ENCODE measurements around the gene SPAG16. TPM values are rescaled to one million over a fixed set of nuclear protein-coding genes. Genes with fewer than 3 reads are reported as not detected.
"Not testable (repeated sequence)": the region's sequence is repeated elsewhere in the genome, so short reads cannot be mapped to it uniquely, and the experiment has no call there.

Gene SPAG16
- total RNA-seq, 1 donor from 2014 or later, result 27.6 TPM

DNA sequence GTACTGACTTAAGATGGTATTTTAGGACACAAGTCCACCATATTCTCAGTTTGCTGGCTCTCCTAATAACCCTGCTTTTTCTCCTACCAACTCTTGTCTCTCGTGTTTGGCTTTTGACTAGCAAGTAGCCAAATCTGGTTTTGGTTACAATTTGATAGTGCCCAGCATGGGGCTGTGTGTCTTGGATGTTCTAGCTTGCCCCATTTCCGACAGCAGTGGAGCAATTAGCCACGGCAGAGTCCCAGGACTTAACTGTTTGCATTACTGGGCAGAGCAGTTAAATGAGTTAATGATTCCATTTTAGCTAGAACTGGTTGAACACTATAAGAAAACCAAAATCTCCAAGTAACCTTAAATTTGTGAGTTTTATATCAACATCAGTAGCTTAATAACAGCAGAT lies 18.6 kb upstream of the SPAG16 start:
- intact Hi-C loops (cut with DNase I), result no loop called here
- ATAC-seq, result no peak
- no peak for DNase-seq (ENCODE audit: low spot score)

GRCh38 chr2:213266421-213266820 lies 17.8 kb upstream of the SPAG16 start:
- ATAC-seq (no peak), DNase-seq (ENCODE audit: low spot score) (no peak)
- intact Hi-C loops (cut with DNase I), result no loop called here

GRCh38 chr2:213271947-213272346 lies 12.3 kb upstream of the SPAG16 start:
- DNase-seq (ENCODE audit: low spot score) (no peak), ATAC-seq (no peak)
- intact Hi-C loops (cut with DNase I), result no loop called here

DNA sequence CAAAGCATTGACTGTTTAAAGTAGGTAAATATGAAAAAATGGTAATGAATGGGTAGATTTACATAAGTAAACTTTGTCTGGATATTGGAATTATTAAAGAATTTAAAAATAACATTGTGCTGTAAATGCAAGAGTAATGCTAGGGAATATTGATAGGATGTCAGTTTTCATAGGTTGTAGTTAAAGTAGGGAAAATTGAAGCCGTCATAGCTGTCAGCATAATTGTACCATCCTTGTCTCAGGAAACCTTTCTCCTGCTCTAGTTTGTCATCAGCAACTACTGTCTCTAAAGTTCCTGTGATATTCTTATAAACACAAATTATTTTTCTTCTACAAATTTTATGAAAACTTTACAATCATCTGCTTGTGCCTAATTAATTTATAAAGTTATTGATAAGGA lies 10.1 kb upstream of the SPAG16 start:
- intact Hi-C loops (cut with DNase I), result no loop called here
- no peak for ATAC-seq
- no peak for DNase-seq (ENCODE audit: low spot score)

- intact Hi-C loops (cut with DNase I), result no loop called here
- no peak for ATAC-seq
- DNase-seq (ENCODE audit: low spot score), result no peak
These were observed 9.0 kb upstream of the SPAG16 start for GRCh38 chr2:213275265-213275664.

- ATAC-seq; intact Hi-C loops (cut with DNase I); DNase-seq (ENCODE audit: low spot score): not testable (repeated sequence)
These were observed 7.1 kb upstream of the SPAG16 start for GRCh38 chr2:213277134-213277533.

DNA sequence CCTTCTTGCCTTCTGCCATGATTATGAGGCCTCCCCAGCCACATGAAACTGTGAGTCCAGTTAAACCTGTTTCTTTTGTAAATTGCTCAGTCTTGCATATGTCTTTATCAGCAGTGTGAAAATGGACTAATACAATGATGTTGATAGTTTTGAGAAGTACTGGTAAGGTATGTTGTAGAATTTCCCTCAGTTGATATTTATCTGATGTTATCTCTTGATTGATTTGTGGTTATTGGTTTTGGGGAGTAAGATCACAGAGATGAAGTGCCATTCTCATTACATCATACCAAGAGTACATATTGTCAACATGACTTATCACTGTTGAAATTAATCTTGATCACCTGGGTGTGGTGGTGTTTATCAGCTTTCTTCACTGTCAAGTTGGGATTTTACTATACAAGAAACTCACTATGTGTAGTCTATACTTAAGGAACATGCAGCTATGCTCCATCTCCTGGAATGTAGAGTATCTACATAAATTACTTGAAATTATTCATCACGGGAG lies 5.1 kb upstream of the SPAG16 start:
- no peak for ATAC-seq
- intact Hi-C loops (cut with DNase I), result no loop called here
- no peak for DNase-seq (ENCODE audit: low spot score)

GRCh38 chr2:213279971-213280370 lies 4.3 kb upstream of the SPAG16 start:
- DNase-seq (ENCODE audit: low spot score) (peak; percentile 71), ATAC-seq (no peak)
- intact Hi-C loops (cut with DNase I), result no loop called here

GRCh38 chr2:213281156-213281555 lies 3.1 kb upstream of the SPAG16 start:
- ATAC-seq (no peak), DNase-seq (ENCODE audit: low spot score) (no peak)
- intact Hi-C loops (cut with DNase I), result no loop called here

- DNase-seq (ENCODE audit: low spot score) (no peak), ATAC-seq (no peak)
- intact Hi-C loops (cut with DNase I), result no loop called here
These were observed 1.1 kb downstream of the SPAG16 start for GRCh38 chr2:213285404-213285803.

DNA sequence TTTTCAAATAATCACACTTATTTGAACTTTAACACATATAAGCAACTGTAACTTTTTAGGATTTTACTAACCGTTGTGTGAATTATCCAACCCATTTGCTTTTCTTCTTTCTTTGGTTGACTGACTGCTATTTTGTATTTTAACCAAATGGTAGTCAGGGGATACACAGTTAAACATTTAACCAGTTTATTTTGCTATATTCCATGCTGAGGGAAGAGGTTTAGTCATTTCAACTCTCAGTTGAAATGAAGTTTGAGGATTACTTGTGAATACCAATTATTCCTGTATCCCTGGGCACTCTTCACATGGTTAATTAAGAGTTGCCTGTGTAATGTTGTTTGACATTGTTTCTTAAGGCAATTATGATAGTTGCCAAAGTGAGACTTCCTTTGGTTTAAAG lies 1.9 kb downstream of the SPAG16 start:
- ATAC-seq, result no peak
- intact Hi-C loops (cut with DNase I), result no loop called here
- no peak for DNase-seq (ENCODE audit: low spot score)

- DNase-seq (ENCODE audit: low spot score) (no peak), ATAC-seq (no peak)
- intact Hi-C loops (cut with DNase I), result no loop called here
These were observed 4.8 kb downstream of the SPAG16 start for GRCh38 chr2:213288913-213289700.

GRCh38 chr2:213290501-213290900 lies 6.2 kb downstream of the SPAG16 start:
- no peak for DNase-seq (ENCODE audit: low spot score)
- no peak for ATAC-seq
- intact Hi-C loops (cut with DNase I), result no loop called here

- intact Hi-C loops (cut with DNase I), result no loop called here
- ATAC-seq, result no peak
- no peak for DNase-seq (ENCODE audit: low spot score)
These were observed 12.0 kb downstream of the SPAG16 start for GRCh38 chr2:213296270-213296669.

DNA sequence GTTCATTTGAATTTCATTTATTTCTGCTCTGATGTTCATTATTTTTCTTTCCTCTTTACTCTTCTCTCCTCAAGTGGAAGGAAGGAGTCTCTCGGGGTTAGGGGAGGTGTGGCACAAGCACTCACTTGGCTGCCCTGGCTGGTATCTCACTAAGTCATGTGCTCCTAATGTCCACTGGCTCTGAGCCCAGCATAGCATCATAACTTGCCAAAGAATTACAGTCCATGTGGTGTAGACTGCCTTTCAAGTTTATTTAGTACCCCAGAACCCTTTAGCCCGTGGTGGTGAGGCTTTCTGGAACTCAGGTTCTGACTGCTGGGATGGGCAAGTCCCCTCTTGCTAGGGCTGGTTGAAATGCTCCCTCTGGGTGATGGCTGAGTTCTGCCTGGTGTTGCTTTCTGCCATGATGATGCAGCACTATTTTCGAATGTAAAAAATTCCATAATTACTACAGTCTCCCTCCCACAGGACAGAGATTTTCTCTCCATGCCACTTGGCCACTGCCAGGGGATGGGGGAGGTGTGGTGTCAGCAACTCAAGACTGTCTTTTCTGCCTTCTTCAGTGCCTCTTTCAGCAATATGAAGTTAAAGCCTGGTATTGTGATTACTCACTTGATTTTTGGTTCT lies 22.2 kb downstream of the SPAG16 start:
- ATAC-seq (peak; percentile 85), DNase-seq (ENCODE audit: low spot score) (peak; percentile 60)
- intact Hi-C loops (cut with DNase I), result no loop called here

GRCh38 chr2:213315168-213315876 lies 31.1 kb downstream of the SPAG16 start:
- no peak for ATAC-seq
- DNase-seq (ENCODE audit: low spot score), result no peak
- intact Hi-C loops (cut with DNase I), result no loop called here

- ATAC-seq (no peak), DNase-seq (ENCODE audit: low spot score) (no peak)
These were observed 31.9 kb downstream of the SPAG16 start for GRCh38 chr2:213316001-213316735.

DNA sequence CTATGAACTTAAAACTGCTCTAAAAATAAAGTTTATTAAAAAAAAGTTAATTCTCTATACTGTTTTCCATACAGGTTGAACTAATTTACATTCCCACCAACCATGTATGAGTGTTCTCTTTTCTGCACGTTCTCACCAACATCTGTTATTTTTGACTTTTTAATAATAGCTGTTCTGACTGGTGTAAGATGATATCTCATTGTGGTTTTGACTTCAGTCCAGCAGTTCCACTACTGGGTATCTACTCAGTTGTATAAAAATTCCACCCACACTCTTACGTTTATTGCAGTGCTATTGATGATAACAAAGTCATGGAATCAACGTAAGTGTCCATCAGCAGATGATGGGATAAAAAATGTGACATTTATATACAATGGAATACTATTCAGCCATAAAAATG lies 33.7 kb downstream of the SPAG16 start:
- ATAC-seq (peak; percentile 41), DNase-seq (ENCODE audit: low spot score) (no peak)
- intact Hi-C loops (cut with DNase I), result no loop called here

More at GRCh38 chr2:213316001-213316735, 31.9 kb downstream of the SPAG16 start:
- intact Hi-C loops (cut with DNase I), result no loop called here

DNA sequence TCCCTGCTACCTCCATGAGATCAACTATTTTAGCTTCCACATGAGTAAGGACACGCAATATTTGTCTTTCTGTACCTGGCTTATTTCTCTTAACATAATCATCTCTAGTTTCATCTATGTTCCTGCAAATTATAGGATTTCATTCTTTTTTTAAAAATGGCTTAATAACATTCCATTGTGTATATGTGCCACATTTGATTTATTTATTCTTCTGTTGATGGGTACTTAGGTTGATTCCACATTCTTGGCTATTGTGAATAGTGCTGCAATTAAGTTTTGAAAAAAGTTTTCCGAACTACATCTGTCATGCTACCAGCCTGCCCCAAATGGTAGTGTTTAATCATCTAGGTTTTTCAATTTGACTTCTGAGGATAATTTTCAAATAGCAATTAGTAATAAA lies 36.3 kb downstream of the SPAG16 start:
- DNase-seq (ENCODE audit: low spot score) (no peak), ATAC-seq (no peak)
- intact Hi-C loops (cut with DNase I), result no loop called here

Measured in sciatic nerve (tissue), 2 donors.